Stromal cell of bone marrow (primary cell): ENCODE data around the gene PGA4.
"Not testable (repeated sequence)": the region's sequence is repeated elsewhere in the genome, so short reads cannot be mapped to it uniquely, and the experiment has no call there.

Source experiments
- DNase-seq: peaks from one replicate; pipeline ENCODE4 v3.0.0-alpha.2; 2012; ENCODE audit warnings: low read depth

PGA4 gene

GRCh38 chr11:61222047-61222446 lies at the start of gene PGA4:
Gene PGA4 (plus strand): TSS chr11:61222347. CDS start chr11:61222401, 54 bp downstream.
- not testable (repeated sequence) for DNase-seq

- no peak for DNase-seq
These were observed 49.8 kb upstream of the PGA4 start for GRCh38 chr11:61172356-61172755.

- DNase-seq, result no peak
These were observed 49.3 kb upstream of the PGA4 start for GRCh38 chr11:61172888-61173287.

- no peak for DNase-seq
These were observed 48.7 kb upstream of the PGA4 start for GRCh38 chr11:61173456-61173855.

- DNase-seq, result no peak
These were observed 47.9 kb upstream of the PGA4 start for GRCh38 chr11:61174273-61174672.

- DNase-seq, result no peak
These were observed 47.2 kb upstream of the PGA4 start for GRCh38 chr11:61174949-61175348.

- no peak for DNase-seq
These were observed 45.7 kb upstream of the PGA4 start for GRCh38 chr11:61176446-61176845.

- not testable (repeated sequence) for DNase-seq
These were observed 41.9 kb upstream of the PGA4 start for GRCh38 chr11:61180205-61180604.

GRCh38 chr11:61181489-61181888 lies 40.7 kb upstream of the PGA4 start:
- DNase-seq, result no peak

- no peak for DNase-seq
These were observed 38.5 kb upstream of the PGA4 start for GRCh38 chr11:61183645-61184044.

GRCh38 chr11:61186504-61186903 lies 35.6 kb upstream of the PGA4 start:
- no peak for DNase-seq

GRCh38 chr11:61187505-61188130 lies 34.5 kb upstream of the PGA4 start:
- peak; percentile 47 for DNase-seq

- no peak for DNase-seq
These were observed 32.2 kb upstream of the PGA4 start for GRCh38 chr11:61189933-61190332.

GRCh38 chr11:61193596-61193995 lies 28.6 kb upstream of the PGA4 start:
- no peak for DNase-seq

- no peak for DNase-seq
These were observed 27.9 kb upstream of the PGA4 start for GRCh38 chr11:61194169-61194671.

- DNase-seq, result no peak
These were observed 27.0 kb upstream of the PGA4 start for GRCh38 chr11:61194981-61195695.

GRCh38 chr11:61195719-61196118 lies 26.4 kb upstream of the PGA4 start:
- DNase-seq, result no peak

- no peak for DNase-seq
These were observed 23.8 kb upstream of the PGA4 start for GRCh38 chr11:61198361-61198760.

- DNase-seq, result no peak
These were observed 23.1 kb upstream of the PGA4 start for GRCh38 chr11:61198948-61199523.

GRCh38 chr11:61201476-61201875 lies 20.7 kb upstream of the PGA4 start:
- DNase-seq, result no peak

- not testable (repeated sequence) for DNase-seq
These were observed 19.0 kb upstream of the PGA4 start, which contains the start of gene PGA3 for GRCh38 chr11:61202950-61203746. Gene PGA3 (plus strand): TSS chr11:61203515. CDS start chr11:61203565, 50 bp downstream.

GRCh38 chr11:61203873-61204272 lies 18.3 kb upstream of the PGA4 start:
- not testable (repeated sequence) for DNase-seq
